Measurements from ENCODE around the gene R3HCC1L.

DNA sequence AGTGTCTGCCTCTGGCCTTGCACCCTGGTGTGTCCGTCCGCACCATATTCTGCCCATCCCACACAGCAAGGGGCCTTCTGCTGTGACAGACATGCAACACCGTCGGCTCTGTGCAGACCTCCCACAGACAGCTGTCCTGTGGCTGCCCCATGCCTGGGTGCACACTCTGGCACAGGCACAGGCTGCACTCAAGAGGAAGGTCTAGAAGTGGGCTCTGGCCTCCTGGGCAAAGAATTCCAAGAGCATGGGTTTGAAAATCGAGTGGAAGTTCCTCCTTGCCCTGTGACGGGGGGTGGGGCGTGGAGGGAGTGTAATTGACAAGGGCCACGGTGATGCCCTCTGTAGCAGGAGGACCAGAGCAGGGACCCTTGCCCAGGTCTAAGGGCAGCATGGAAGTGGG is 137.8 kb downstream of the R3HCC1L start:
- no peak for TF ChIP-seq POLR2A (IDR thresholded peaks at IDR 0.05; ENCODE audit: extremely low read depth, insufficient read length)
- TF ChIP-seq, protein P1, sequence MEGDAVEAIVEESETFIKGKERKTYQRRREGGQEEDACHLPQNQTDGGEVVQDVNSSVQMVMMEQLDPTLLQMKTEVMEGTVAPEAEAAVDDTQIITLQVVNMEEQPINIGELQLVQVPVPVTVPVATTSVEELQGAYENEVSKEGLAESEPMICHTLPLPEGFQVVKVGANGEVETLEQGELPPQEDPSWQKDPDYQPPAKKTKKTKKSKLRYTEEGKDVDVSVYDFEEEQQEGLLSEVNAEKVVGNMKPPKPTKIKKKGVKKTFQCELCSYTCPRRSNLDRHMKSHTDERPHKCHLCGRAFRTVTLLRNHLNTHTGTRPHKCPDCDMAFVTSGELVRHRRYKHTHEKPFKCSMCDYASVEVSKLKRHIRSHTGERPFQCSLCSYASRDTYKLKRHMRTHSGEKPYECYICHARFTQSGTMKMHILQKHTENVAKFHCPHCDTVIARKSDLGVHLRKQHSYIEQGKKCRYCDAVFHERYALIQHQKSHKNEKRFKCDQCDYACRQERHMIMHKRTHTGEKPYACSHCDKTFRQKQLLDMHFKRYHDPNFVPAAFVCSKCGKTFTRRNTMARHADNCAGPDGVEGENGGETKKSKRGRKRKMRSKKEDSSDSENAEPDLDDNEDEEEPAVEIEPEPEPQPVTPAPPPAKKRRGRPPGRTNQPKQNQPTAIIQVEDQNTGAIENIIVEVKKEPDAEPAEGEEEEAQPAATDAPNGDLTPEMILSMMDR (IDR thresholded peaks at IDR 0.05; ENCODE audit: low read depth, low read length), result no peak
- no peak for TF ChIP-seq MYC (IDR thresholded peaks at IDR 0.05; ENCODE audit: low read depth, low read length)
- TF ChIP-seq, protein P2, sequence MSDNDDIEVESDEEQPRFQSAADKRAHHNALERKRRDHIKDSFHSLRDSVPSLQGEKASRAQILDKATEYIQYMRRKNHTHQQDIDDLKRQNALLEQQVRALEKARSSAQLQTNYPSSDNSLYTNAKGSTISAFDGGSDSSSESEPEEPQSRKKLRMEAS (IDR thresholded peaks at IDR 0.05; ENCODE audit: low read depth, low read length), result no peak

Measured in NB4 (cell line).